ENCODE measurements around the gene UBE2S.

UBE2S gene

GRCh38 chr19:55384131-55384919 is 23.3 kb downstream of the UBE2S start, which contains the start of gene TMEM238:
TMEM238 (minus strand) TSS chr19:55384292; CDS start chr19:55384259, 33 bp downstream.
- no peak for DNase-seq (ENCODE audit: low read depth, low spot score)

DNA sequence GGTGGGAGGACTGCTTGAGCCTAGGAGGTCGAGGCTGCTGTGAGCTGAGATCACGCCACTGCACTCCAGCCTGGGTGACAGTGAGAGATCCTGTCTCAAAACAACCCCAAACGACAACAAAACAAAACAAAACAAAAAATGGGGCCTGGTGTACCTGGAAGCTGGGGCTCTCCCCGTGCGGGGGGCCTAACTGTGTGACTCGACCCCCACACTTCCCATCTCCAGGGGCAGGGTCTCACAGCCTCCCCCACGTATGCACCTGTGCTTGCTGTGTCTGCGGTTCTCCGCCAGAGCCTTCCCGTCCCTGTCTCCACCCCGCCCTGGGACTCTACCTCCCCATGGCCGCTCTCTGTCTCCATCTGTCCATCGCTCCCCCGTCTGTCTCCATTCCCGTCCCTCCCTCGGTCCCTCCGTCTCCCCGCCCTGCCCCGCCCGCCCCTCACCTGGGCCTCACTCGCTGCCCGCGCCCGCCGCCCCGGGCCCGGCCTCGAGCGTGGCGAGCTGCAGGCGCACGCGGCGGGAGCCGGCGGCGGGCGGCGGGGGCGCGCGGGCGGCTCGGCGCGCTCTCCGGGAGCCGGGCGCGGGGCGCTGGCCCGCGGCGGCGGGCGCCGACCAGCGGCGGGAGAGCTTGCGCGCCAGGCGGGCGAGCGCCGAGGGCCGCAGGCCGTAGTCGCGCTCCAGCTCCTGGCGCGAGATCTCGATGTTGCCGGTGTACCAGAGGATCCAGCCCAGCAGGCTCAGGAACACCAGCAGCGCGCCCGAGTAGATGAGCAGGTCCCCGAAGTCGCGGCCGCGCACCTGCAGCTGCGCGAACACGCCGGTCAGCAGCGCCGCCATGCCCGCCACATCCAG is 24.1 kb downstream of the UBE2S start:
- no peak for DNase-seq (ENCODE audit: low read depth, low spot score)

- DNase-seq (ENCODE audit: low read depth, low spot score): no peak
Measured at GRCh38 chr19:55382522-55383054, 25.0 kb downstream of the UBE2S start.

- no peak for DNase-seq (ENCODE audit: low read depth, low spot score)
Measured at GRCh38 chr19:55382013-55382412, 25.6 kb downstream of the UBE2S start.

GRCh38 chr19:55379174-55379573 is 28.4 kb downstream of the UBE2S start:
- DNase-seq (ENCODE audit: low read depth, low spot score): no peak

DNA sequence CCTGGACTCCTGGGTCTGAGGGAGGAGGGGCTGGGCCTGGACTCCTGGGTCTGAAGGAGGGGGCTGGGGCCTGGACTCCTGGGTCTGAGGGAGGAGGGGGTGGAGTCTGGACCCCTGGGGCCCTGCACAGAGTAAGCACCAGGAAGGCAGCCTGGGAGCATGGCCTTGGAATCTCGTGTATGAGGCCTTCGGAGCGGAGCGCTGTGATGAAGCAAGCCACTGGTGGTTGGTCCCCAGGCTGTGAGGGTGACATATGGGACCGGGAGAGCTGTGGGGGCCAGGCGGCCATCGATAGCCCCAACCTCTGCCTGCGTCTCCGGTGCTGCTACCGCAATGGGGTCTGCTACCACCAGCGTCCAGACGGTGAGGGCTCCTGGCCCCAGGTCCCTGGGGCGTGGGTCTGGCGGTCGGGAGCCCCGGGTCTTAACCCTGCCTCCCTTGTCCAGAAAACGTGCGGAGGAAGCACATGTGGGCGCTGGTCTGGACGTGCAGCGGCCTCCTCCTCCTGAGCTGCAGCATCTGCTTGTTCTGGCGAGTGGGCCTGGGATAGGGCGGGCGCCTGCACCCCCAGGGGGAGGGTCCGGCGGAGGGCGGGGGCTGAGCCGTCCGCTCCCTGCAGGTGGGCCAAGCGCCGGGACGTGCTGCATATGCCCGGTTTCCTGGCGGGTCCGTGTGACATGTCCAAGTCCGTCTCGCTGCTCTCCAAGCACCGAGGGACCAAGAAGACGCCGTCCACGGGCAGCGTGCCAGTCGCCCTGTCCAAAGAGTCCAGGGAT is 30.0 kb downstream of the UBE2S start:
- DNase-seq (ENCODE audit: low read depth, low spot score): no peak

DNA sequence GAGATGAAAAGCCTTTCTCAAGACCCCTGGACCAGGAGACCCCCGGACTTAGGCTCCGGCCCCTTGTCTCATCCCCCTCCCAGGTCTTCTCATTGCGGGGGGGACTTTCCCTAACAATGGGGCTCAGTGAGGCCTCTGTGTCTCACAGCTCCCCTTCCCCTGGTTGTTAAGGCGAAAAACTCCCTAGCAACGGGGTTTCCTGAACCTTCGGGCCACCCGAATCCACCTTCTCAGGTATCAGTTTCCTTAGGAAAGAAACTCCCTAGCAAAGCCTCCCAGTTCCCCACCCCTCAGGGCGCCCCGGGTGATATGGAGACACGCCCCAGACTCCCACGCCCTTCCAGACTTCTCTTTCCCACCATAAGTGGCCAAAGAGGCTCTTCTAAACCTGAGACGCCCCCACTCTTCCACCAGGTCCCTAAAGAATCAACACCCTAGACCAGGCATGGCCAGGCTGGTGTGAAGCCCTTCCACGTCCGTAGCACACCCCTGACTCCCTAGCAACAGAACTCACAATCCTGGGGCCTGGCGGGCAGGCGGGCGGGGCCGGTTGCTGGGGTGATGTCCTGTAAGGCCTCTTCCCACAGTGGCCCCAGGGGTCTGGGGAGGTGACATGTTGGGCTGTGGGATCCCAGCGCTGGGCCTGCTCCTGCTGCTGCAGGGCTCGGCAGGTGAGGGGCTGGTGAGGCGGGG is 31.2 kb downstream of the UBE2S start, which contains the start of gene TMEM190:
Gene TMEM190 (plus strand): TSS at position 586 of the 693 bp plus-strand sequence. CDS start 28 bp downstream, at position 614.
- no peak for DNase-seq (ENCODE audit: low read depth, low spot score)

DNA sequence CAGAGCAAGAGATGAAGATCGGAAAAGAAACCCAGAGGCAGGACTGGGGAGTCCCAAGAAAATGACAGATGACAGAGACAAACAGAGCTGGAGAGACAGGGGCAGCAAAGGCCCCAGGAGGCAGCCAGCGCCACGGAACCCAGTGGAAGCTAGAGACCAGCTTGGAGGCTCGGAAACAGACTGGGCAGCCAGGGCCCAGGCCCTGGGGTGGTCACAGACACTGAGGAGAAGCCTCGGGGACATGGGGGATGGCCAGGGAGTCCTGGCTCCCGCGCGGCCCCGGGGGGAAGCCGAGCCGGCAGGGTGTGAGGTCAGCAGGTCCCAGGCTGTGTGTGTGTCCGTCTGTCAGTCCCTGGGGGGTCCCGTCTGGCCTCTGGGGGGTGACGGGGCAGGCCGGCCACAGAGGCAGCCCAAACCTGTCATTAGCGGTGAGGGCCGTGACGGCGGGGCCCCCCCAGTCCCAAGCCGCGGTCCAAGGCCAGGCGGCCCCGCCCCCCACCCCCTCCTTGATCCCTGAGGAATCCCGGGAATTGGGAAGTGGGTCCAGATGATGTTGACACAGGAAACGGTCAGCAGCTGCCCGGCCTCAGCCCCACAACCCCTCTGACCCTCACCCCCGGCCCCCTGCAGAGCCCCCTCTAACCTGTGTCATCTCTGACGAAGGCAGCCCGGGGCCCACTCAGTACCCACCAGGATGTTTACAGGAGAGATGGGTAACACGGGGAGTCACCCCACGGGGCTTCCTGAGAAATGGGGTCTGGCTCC is 33.4 kb downstream of the UBE2S start:
- DNase-seq (ENCODE audit: low read depth, low spot score): no peak

DNA sequence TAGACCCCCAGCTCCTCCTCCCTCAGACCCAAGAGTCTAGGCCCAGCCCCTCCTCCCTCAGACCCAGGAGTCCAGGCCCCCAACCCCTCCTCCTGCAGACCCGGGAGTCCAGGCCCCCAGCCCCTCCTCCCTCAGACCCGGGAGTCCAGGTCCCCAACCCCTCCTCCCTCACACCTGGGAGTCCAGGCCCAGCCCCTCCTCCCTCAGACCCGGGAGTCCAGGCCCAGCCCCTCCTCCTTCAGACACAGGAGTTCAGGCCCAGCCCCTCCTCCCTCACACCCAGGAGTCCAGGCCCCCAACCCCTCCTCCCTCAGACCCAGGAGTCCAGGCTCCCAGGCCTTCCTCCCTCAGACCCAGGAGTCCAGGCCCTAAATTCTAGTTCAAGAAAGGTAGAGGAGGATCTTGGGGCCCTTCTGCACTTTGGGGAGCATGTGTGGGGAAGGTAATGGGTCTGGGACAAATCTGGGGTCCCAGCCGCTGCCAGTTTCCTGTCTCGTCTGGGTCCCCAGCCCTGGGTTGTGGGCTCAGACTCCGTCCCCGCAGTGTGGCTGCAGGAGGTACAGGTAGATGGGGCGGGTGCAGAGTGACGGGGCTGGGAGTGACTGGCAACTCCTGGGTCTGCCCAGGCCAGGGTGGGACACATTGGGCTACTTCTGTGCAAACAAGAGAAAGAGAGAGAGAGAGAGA is 34.1 kb downstream of the UBE2S start:
- no peak for DNase-seq (ENCODE audit: low read depth, low spot score)

DNA sequence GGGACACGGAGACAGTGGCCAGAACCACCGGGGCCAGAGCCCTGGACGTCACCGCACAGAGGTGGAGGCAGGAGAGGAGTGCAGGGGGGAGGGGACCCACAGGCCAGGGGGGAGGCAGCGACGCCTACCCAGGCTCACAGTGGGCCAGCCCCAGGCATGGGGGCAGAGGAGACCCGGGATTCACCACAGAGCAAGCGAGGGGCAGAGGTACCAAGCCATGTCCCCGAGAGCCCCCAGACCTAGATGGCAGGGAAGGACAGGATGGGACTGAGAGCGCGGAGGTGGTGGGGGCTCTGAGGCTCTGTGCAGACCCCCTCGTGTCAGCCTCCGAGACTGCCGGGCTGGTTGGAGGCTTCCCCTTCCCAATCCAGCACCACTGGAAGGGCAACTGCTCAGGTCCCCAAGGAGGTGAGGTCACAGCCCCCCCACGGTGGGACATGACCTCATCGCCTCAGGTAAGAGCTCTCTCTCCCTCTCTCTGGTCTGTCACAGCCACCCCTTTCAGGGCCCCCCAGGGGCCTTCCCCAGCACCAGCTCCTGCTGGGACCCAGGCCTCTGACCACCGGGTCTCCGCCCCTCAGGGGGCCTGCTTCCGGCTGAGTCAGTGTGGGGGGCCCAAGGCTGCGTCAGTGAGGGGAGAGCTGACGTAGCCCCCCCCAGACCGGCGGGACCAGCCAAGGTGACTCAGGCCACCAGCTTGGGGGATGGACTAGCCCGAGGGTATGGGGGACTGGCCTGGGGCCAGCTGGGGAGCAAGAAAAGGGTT is 35.1 kb downstream of the UBE2S start:
- DNase-seq (ENCODE audit: low read depth, low spot score): no peak

- no peak for DNase-seq (ENCODE audit: low read depth, low spot score)
Measured at GRCh38 chr19:55370305-55370988, 37.1 kb downstream of the UBE2S start, which contains the start of gene IL11. IL11 (minus strand) TSS chr19:55370463; CDS start chr19:55370310, 153 bp downstream.

- no peak for DNase-seq (ENCODE audit: low read depth, low spot score)
Measured at GRCh38 chr19:55369653-55370304, 37.8 kb downstream of the UBE2S start.

GRCh38 chr19:55368701-55369563 is 38.7 kb downstream of the UBE2S start:
- no peak for DNase-seq (ENCODE audit: low read depth, low spot score)

GRCh38 chr19:55368106-55368505 is 39.5 kb downstream of the UBE2S start:
- no peak for DNase-seq (ENCODE audit: low read depth, low spot score)

DNA sequence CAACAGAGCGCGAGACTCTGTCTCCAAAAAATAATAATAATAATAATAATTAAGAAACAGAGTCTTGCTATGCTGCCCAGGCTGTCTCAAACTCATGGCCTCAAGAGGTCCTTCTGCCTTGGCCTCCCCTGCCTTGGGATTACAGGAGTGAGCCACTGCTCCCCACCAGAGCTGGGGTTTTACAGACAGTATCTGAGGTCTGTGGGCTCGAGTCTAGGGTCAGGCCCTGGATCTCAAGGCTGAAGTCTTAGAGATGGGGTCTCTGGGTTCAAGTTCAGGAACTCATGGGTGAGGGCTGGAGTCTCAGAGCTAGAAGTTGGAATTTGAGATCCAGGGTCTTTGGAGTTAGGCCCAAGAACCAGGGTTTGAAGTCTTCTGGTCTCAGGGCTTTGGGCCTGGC is 40.8 kb downstream of the UBE2S start:
- DNase-seq (ENCODE audit: low read depth, low spot score): no peak

DNA sequence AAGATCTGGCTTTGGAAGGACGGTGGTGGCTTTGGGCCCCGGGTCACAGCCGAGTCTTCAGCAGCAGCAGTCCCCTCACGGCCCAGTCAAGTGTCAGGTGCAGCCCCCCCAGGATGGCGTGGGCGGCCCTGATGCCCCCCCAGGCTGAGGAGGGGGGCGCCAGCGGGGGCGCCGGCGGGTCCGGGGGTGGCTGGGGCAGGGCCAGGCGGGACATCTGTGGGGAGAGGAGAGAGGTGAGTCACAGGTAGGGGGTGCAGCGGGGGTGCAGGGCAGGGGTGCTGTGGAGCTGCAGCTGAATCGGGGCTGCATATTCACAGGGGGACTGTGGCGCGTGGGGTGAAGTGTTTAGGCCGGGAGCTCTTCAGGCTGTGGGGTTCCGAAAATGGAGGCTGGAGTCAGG is 41.6 kb downstream of the UBE2S start:
- DNase-seq (ENCODE audit: low read depth, low spot score): no peak

DNA sequence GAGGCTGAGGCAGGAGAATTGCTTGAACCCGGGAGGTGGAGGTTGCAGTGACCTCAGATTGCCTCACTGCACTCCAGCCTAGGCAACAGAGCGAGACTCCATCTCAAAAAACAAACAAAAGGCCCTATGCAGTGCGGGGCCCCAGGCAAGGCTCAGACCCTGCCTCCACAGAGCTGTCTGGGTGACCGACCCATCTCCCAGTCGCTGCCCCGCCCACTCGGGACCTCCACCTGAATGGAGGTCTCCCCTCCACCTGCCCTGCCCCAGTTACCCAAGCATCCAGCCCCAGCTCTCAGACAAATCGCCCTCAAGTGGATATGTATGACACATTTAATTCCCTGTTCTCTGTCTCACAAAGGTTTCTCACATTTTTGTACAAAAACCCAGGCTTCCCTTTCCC is 42.3 kb downstream of the UBE2S start:
- no peak for DNase-seq (ENCODE audit: low read depth, low spot score)

Measured in brain pericyte (primary cell).